Ishikawa (cell line): ENCODE data around the gene HLA-B.

Experiments
- CEBPB ChIP-seq: IDR thresholded peaks from 2 replicates; pipeline ENCODE4 v1.6.1; 2012
- CREB1 ChIP-seq: IDR thresholded peaks from 2 replicates; pipeline ENCODE4 v1.6.1; 2012; ENCODE audit warnings: low read depth
- EGR1 ChIP-seq: IDR thresholded peaks from 2 replicates; pipeline ENCODE4 v1.6.1; 2012
- EP300 ChIP-seq: IDR thresholded peaks from 2 replicates; pipeline ENCODE4 v1.6.1; 2012; ENCODE audit warnings: borderline replicate concordance
- MAX ChIP-seq: IDR thresholded peaks from 2 replicates; pipeline ENCODE4 v1.6.1; 2012
- NFIC ChIP-seq: IDR thresholded peaks from 2 replicates; pipeline ENCODE4 v1.6.1; 2012
- RAD21 ChIP-seq: IDR thresholded peaks from 2 replicates; pipeline ENCODE4 v1.6.1; 2012; ENCODE audit warnings: low read depth
- REST ChIP-seq: IDR thresholded peaks from 2 replicates; pipeline ENCODE4 v1.6.1; 2012; ENCODE audit warnings: low read depth, mild to moderate bottlenecking
- TAF1 ChIP-seq: IDR thresholded peaks from 2 replicates; pipeline ENCODE4 v1.6.1; 2012; ENCODE audit warnings: low read depth, mild to moderate bottlenecking
- TCF12 ChIP-seq: IDR thresholded peaks from 2 replicates; pipeline ENCODE4 v1.6.1; 2012; ENCODE audit warnings: low read depth
- TEAD4 ChIP-seq: IDR thresholded peaks from 2 replicates; pipeline ENCODE4 v1.6.1; 2012
- USF1 ChIP-seq: IDR thresholded peaks from 2 replicates; pipeline ENCODE4 v1.6.1; 2012

- TF ChIP-seq RAD21 (no peak), EGR1 (no peak), MAX (no peak), EP300 (no peak), TAF1 (no peak), USF1 (no peak), TEAD4 (no peak), CREB1 (no peak), CEBPB (no peak), REST (no peak), NFIC (no peak), TCF12 (no peak)
These were observed 39.9 kb downstream of the HLA-B start for GRCh38 chr6:31317036-31317435.
